CD8-positive, alpha-beta memory T cell (primary cell): Measurements from ENCODE around the gene ADH1B. TPM values are rescaled to one million over a fixed set of nuclear protein-coding genes. Genes with fewer than 3 reads are reported as not detected.
A peak's percentile ranks its signal among the peaks of the same experiment; 100 is the strongest.

ENCODE experiments used
- CTCF ChIA-PET: fragments of 350-600 bp; sonication (Branson Sonifier 250); formaldehyde crosslinking; loops from one replicate; lab custom pipeline; 2021; ENCODE audit warnings: antibody characterized with exemption; lab: Charles Lee
- POLR2A ChIA-PET: fragments of 350-600 bp; sonication (Branson Sonifier 250); formaldehyde crosslinking; loops from one replicate; lab custom pipeline; 2021; ENCODE audit warnings: antibody characterized with exemption; lab: Charles Lee
- DNase-seq, 5 donors: peaks; one replicate each; pipeline versions ENCODE4 v3.0.0 to v3.0.0-alpha.2; 2020 to 2022; ENCODE audit warnings: mixed read lengths in 1 of 5
- H3K27ac ChIP-seq: one replicate; pipeline ENCODE4 v1.7.0; 2013; ENCODE audit warnings: low read depth, mild to moderate bottlenecking, low read length, moderate library complexity
- H3K27me3 ChIP-seq: 2 replicates; pipeline ENCODE4 v1.7.0; 2013; ENCODE audit warnings: low read length, mild to moderate bottlenecking; ENCODE audit not compliant: insufficient read depth, poor library complexity, severe bottlenecking
- H3K36me3 ChIP-seq: 2 replicates; pipeline ENCODE4 v1.7.0; 2013; ENCODE audit warnings: mild to moderate bottlenecking, low read length, moderate library complexity; ENCODE audit not compliant: insufficient read depth
- H3K4me1 ChIP-seq: 2 replicates; pipeline ENCODE4 v1.7.0; 2013; ENCODE audit warnings: mild to moderate bottlenecking, low read length, moderate library complexity; ENCODE audit not compliant: insufficient read depth
- H3K4me3 ChIP-seq: 2 replicates; pipeline ENCODE4 v1.7.0; 2013; ENCODE audit warnings: mild to moderate bottlenecking, low read length
- H3K9me3 ChIP-seq: 2 replicates; pipeline ENCODE4 v1.7.0; 2013; ENCODE audit warnings: mild to moderate bottlenecking, low read length
- H3K27ac Mint-ChIP-seq, 8 donors: one replicate each; pipeline ENCODE4 v1.8.0; 2020 to 2021; ENCODE audit warnings: mixed read lengths in 8 of 8, mild to moderate bottlenecking in 6 of 8, inconsistent platforms in 3 of 8, moderate library complexity in 3 of 8
- H3K27me3 Mint-ChIP-seq, 2 donors: one replicate each; pipeline ENCODE4 v1.8.0; 2020 to 2021; ENCODE audit warnings: mixed read lengths in 2 of 2, mild to moderate bottlenecking in 1 of 2, moderate library complexity in 1 of 2
- H3K36me3 Mint-ChIP-seq, 3 donors: one replicate each; pipeline ENCODE4 v1.8.0; 2020 to 2021; ENCODE audit warnings: mixed read lengths in 3 of 3, inconsistent platforms in 1 of 3, mild to moderate bottlenecking in 1 of 3
- H3K4me1 Mint-ChIP-seq, 3 donors: one replicate each; pipeline ENCODE4 v1.8.0; 2020 to 2021; ENCODE audit warnings: mixed read lengths in 3 of 3, inconsistent platforms in 1 of 3, mild to moderate bottlenecking in 1 of 3
- H3K4me3 Mint-ChIP-seq, 7 donors: one replicate each; pipeline ENCODE4 v1.8.0; 2020 to 2021; ENCODE audit warnings: mixed read lengths in 7 of 7, mild to moderate bottlenecking in 6 of 7, moderate library complexity in 4 of 7, inconsistent platforms in 2 of 7
- H3K9me3 Mint-ChIP-seq, 5 donors: one replicate each; pipeline ENCODE4 v1.8.0; 2020 to 2022; ENCODE audit warnings: mixed read lengths in 5 of 5, mild to moderate bottlenecking in 3 of 5, moderate library complexity in 2 of 5, inconsistent platforms in 1 of 5
- polyA plus RNA-seq: library from polyadenylated mRNA; unstranded; fragments of 300-500 nt; fragmentation: Illumina TruSeq; gene quantifications from one replicate; pipeline ENCODE4 v1.2.3, GENCODE V29; 2021
- total RNA-seq, 2 experiments: library from RNA; stranded (reverse); gene quantifications; one replicate each; pipeline ENCODE4 v1.2.3, GENCODE V29; 2021

ADH1B gene
- total and polyA plus RNA-seq, 3 experiments from 2014 or later: not detected

- DNase-seq: no peak
- POLR2A ChIA-PET: no interaction called here
These were observed 3.8 kb downstream of the ADH1B start for GRCh38 chr4:99317354-99317753.

DNA sequence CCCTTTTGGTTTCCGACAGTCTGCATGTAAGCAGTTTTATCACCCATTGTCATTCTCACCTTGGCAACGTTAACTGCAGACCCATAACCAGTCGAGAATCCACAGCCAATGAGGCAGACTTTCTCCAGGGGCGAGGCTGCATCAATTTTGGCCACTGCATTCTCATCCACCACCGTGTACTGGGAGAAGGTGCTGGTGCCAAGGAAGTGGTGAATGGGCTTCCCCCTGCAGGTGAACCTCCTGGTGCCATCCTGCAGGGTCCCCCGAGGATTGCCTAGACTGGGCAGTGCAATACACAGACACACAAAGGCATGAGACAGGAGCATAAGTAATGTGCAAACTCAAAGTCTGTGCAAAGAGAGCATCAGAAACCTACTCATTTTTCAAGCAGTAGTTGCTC is 5.4 kb downstream of the ADH1B start:
- no peaks in the 10 kb centered on the region for H3K9me3 Mint-ChIP-seq
- ChIA-PET CTCF (no interaction called here), POLR2A (no interaction called here)
- no peaks in the 10 kb centered on the region for H3K36me3 ChIP-seq
- H3K4me1 ChIP-seq: no peaks in the 10 kb centered on the region
- no peak overlapping the region for H3K4me3 ChIP-seq
- H3K9me3 ChIP-seq: no peaks in the 10 kb centered on the region
- H3K4me3 Mint-ChIP-seq: no peak overlapping the region
- H3K27ac ChIP-seq: no peak overlapping the region
- DNase-seq: no peak
- H3K36me3 Mint-ChIP-seq: no peaks in the 10 kb centered on the region
- peaks cover 0 to 14% of the 10 kb centered on the region in 2 donors for H3K27me3 Mint-ChIP-seq
- H3K4me1 Mint-ChIP-seq: no peaks in the 10 kb centered on the region
- no peaks in the 10 kb centered on the region for H3K27me3 ChIP-seq
- H3K27ac Mint-ChIP-seq: peak overlapping the region in 1 of 8 donors; percentile 50

More at GRCh38 chr4:99317354-99317753, 3.8 kb downstream of the ADH1B start:
- no peak overlapping the region for H3K4me3 Mint-ChIP-seq
- Histone ChIP-seq H3K9me3 (no peaks in the 10 kb centered on the region), H3K4me1 (no peaks in the 10 kb centered on the region), H3K4me3 (no peak overlapping the region), H3K27me3 (no peaks in the 10 kb centered on the region), H3K36me3 (no peaks in the 10 kb centered on the region), H3K27ac (no peak overlapping the region)
- H3K9me3 Mint-ChIP-seq: no peaks in the 10 kb centered on the region
- H3K27me3 Mint-ChIP-seq: peaks cover 0 to 18% of the 10 kb centered on the region in 2 donors
- CTCF ChIA-PET: no interaction called here
- no peaks in the 10 kb centered on the region for H3K4me1 Mint-ChIP-seq
- no peaks in the 10 kb centered on the region for H3K36me3 Mint-ChIP-seq
- no peak overlapping the region for H3K27ac Mint-ChIP-seq

DNA sequence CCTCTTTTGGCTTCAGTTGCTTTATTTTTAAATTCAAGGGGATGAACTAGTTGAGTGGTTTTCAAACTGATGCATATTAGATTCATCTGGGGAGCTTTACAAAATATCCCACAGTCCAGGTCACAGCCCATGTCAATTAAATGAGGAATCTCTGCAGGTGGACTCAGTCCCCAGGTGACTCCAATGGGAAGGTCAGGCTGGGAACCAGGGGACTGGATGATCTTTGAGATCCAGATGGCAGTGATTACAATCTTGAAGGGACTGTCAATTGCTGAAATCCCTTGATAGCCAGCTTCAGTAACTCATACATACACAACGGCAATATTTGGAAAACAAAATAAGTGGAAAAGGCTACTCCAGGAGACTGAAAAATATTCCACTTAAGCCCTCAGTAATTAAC is 7.0 kb downstream of the ADH1B start:
- no peak for DNase-seq
- Mint-ChIP-seq H3K27ac (no peak overlapping the region), H3K9me3 (no peaks in the 10 kb centered on the region), H3K4me3 (no peak overlapping the region), H3K27me3 (peaks cover 0 to 8% of the 10 kb centered on the region in 2 donors), H3K36me3 (no peaks in the 10 kb centered on the region), H3K4me1 (no peaks in the 10 kb centered on the region)
- no peaks in the 10 kb centered on the region for H3K4me1 ChIP-seq
- H3K27ac ChIP-seq: no peak overlapping the region
- no peaks in the 10 kb centered on the region for H3K27me3 ChIP-seq
- no peaks in the 10 kb centered on the region for H3K36me3 ChIP-seq
- CTCF ChIA-PET: no interaction called here
- POLR2A ChIA-PET: no interaction called here
- no peak overlapping the region for H3K4me3 ChIP-seq
- no peaks in the 10 kb centered on the region for H3K9me3 ChIP-seq

DNA sequence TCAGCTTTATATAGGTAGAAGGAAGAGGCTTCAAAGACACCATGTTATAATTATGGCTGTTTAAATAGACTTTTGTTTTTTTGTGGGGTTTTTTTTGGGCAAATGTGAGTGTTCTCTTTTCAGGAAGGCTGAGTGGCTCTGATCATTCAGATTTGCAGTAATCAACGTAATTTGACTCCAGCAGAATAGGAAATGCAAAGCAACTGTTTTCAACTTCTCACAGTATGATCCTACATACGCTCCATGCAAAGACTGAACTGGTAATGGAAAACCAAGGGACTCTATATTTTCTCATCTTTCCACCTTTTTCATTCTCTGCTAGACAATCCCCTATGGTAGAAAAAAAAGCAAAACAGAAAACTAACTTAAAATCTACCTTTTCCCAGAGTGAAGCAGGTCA is 10.8 kb downstream of the ADH1B start:
- H3K9me3 ChIP-seq: no peaks in the 10 kb centered on the region
- no peaks in the 10 kb centered on the region for H3K4me1 Mint-ChIP-seq
- no peak for DNase-seq
- no peaks in the 10 kb centered on the region for H3K36me3 ChIP-seq
- H3K4me1 ChIP-seq: no peaks in the 10 kb centered on the region
- CTCF ChIA-PET: no interaction called here
- no peaks in the 10 kb centered on the region for H3K9me3 Mint-ChIP-seq
- no peak overlapping the region for H3K27ac Mint-ChIP-seq
- H3K4me3 Mint-ChIP-seq: no peak overlapping the region
- no peak overlapping the region for H3K4me3 ChIP-seq
- H3K36me3 Mint-ChIP-seq: no peaks in the 10 kb centered on the region
- H3K27me3 Mint-ChIP-seq: peaks cover 0 to 4% of the 10 kb centered on the region in 2 donors
- no peaks in the 10 kb centered on the region for H3K27me3 ChIP-seq
- POLR2A ChIA-PET: no interaction called here
- H3K27ac ChIP-seq: no peak overlapping the region

GRCh38 chr4:99305638-99306400 is 15.4 kb downstream of the ADH1B start:
- peaks cover 0 to 8% (median 5%) of the 10 kb centered on the region in 5 donors for H3K9me3 Mint-ChIP-seq
- H3K27ac Mint-ChIP-seq: no peak overlapping the region
- H3K36me3 Mint-ChIP-seq: no peaks in the 10 kb centered on the region
- Histone ChIP-seq H3K4me1 (no peaks in the 10 kb centered on the region), H3K27ac (no peak overlapping the region), H3K9me3 (no peaks in the 10 kb centered on the region), H3K36me3 (no peaks in the 10 kb centered on the region), H3K4me3 (no peak overlapping the region), H3K27me3 (no peaks in the 10 kb centered on the region)
- no peak for DNase-seq
- H3K27me3 Mint-ChIP-seq: peaks cover 0 to 4% of the 10 kb centered on the region in 2 donors
- POLR2A ChIA-PET: interaction anchor here (0.6 kb wide), 1 partner anchor 449 kb away, joined by 3 read pairs; no protein-coding TSS in a partner anchor
- no peak overlapping the region for H3K4me3 Mint-ChIP-seq
- CTCF ChIA-PET: no interaction called here
- H3K4me1 Mint-ChIP-seq: no peaks in the 10 kb centered on the region

DNA sequence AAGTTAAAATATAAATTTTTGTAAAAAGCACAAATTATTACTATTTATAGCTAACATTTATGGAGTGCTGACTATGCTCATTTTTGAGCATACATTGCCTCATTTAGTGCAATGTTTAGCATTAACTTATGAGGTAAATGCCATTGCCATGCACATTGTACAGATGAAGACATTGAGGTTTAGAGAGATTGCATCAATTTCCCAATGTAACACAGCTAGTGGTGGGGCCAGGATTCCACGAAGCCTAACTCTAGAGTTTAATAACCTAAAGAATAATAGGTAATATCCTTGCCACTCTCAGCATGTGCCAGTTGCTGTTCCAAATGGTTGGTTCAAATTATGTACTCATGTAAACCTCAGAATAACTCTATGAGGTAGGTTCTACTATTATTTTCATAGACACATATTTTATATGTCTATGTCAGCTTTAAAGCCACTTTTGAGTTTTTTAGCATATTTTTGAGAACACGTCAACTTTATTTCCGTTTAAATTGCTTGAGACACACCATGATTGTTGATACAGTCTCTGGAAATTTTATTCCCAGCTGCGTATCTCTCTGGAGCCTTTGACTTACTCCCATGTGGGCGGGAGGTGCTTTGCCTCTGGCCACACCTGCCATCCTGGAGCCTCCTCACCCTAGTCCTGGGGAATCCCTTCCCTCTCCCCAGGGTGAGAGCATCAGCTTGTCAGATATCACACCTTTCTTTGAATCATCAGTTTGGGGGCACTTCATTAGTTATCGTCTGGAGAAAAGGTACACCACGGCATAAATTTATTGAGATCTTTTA is 19.6 kb downstream of the ADH1B start:
- H3K4me1 Mint-ChIP-seq: no peaks in the 10 kb centered on the region
- ChIA-PET POLR2A (no interaction called here), CTCF (no interaction called here)
- H3K36me3 Mint-ChIP-seq: no peaks in the 10 kb centered on the region
- DNase-seq: no peak
- H3K4me3 Mint-ChIP-seq: no peak overlapping the region
- no peaks in the 10 kb centered on the region for H3K27me3 ChIP-seq
- H3K27ac ChIP-seq: no peak overlapping the region
- peaks cover 4 to 18% (median 13%) of the 10 kb centered on the region in 5 donors for H3K9me3 Mint-ChIP-seq
- no peaks in the 10 kb centered on the region for H3K9me3 ChIP-seq
- H3K4me1 ChIP-seq: no peaks in the 10 kb centered on the region
- H3K27me3 Mint-ChIP-seq: no peaks in the 10 kb centered on the region
- no peak overlapping the region for H3K4me3 ChIP-seq
- no peak overlapping the region for H3K27ac Mint-ChIP-seq
- no peaks in the 10 kb centered on the region for H3K36me3 ChIP-seq

DNA sequence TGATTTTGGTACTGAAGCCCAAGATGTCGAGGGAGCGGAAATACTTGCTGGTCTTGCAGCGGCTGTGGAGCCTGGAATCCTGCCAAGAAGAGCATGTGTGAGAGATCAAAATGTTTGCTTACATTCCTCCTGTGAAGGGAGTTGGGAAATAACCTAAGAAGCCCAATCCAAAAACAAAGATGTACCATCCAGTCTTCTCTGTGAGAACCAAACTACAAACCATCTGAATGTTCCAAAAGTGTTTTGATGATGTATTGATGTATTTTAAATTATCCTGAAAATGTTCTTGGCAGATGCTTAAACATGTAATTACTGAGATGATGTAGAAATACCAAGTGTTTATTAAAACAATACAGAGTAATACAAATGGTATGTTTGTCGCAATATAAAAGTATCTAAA is 20.3 kb downstream of the ADH1B start:
- H3K36me3 Mint-ChIP-seq: no peaks in the 10 kb centered on the region
- no peaks in the 10 kb centered on the region for H3K27me3 Mint-ChIP-seq
- Histone ChIP-seq H3K9me3 (no peaks in the 10 kb centered on the region), H3K27me3 (no peaks in the 10 kb centered on the region), H3K27ac (no peak overlapping the region), H3K36me3 (no peaks in the 10 kb centered on the region), H3K4me1 (no peaks in the 10 kb centered on the region), H3K4me3 (no peak overlapping the region)
- peaks cover 4 to 21% (median 13%) of the 10 kb centered on the region in 5 donors for H3K9me3 Mint-ChIP-seq
- ChIA-PET CTCF (no interaction called here), POLR2A (no interaction called here)
- no peak overlapping the region for H3K4me3 Mint-ChIP-seq
- H3K27ac Mint-ChIP-seq: no peak overlapping the region
- H3K4me1 Mint-ChIP-seq: no peaks in the 10 kb centered on the region
- DNase-seq: no peak

DNA sequence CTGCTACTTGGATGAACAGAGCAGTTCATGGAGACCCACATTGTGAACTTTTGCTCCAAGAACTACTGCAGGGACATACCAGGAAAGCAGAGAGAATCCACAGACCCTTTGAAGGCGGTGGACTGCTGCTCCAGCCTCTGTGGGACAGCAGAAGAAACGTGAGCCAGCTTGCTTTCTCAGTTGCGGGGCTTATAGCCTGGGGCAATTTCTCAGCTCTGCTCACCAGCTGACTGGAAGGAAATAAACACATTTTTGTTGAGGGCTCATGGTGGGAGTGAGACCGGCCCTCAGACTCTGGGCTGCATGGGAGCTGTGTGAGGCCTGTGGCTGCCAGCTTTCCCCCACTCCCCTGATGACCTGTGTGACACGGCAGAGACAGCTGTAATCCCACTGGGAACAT is 27.8 kb downstream of the ADH1B start:
- no peaks in the 10 kb centered on the region for H3K36me3 ChIP-seq
- H3K4me1 ChIP-seq: no peaks in the 10 kb centered on the region
- H3K27me3 Mint-ChIP-seq: peaks cover 5 to 20% of the 10 kb centered on the region in 2 donors
- H3K4me1 Mint-ChIP-seq: no peaks in the 10 kb centered on the region
- no peaks in the 10 kb centered on the region for H3K9me3 ChIP-seq
- no peak overlapping the region for H3K4me3 Mint-ChIP-seq
- H3K27me3 ChIP-seq: no peaks in the 10 kb centered on the region
- POLR2A ChIA-PET: no interaction called here
- no peak overlapping the region for H3K27ac ChIP-seq
- CTCF ChIA-PET: no interaction called here
- H3K4me3 ChIP-seq: no peak overlapping the region
- peaks cover 9 to 31% (median 16%) of the 10 kb centered on the region in 5 donors for H3K9me3 Mint-ChIP-seq
- peaks cover 0 to 4% (median 0%) of the 10 kb centered on the region in 3 donors for H3K36me3 Mint-ChIP-seq
- H3K27ac Mint-ChIP-seq: no peak overlapping the region
- no peak for DNase-seq
